Measurements from ENCODE around the gene PLCH1. TPM values are rescaled to one million over a fixed set of nuclear protein-coding genes. Genes with fewer than 3 reads are reported as not detected.

PLCH1 gene
- total and polyA plus RNA-seq, 5 donors = 1.1 to 6.3 (median 3.4) TPM

- H3K9me3 ChIP-seq (ENCODE audit: control insufficient read depth, low read length) = no peaks in the 10 kb centered on the region
- no peak overlapping the region for H3K4me3 ChIP-seq (ENCODE audit: low read length)
- no peaks in the 10 kb centered on the region for H3K4me1 ChIP-seq (ENCODE audit: control insufficient read depth, insufficient read depth, low read length)
- no peak for DNase-seq
- no peak overlapping the region for H3K27ac ChIP-seq (ENCODE audit: low read length)
- WGBS = 65% methylated on average over 1 of the region's 1 CpG
- intact Hi-C loops (cut with DNase I) = no loop called here
- no peak for ATAC-seq
- no peaks in the 10 kb centered on the region for H3K27me3 ChIP-seq (ENCODE audit: control insufficient read depth, insufficient read depth)
These were observed 184.3 kb downstream of the PLCH1 start for GRCh38 chr3:155560594-155560993.

DNA sequence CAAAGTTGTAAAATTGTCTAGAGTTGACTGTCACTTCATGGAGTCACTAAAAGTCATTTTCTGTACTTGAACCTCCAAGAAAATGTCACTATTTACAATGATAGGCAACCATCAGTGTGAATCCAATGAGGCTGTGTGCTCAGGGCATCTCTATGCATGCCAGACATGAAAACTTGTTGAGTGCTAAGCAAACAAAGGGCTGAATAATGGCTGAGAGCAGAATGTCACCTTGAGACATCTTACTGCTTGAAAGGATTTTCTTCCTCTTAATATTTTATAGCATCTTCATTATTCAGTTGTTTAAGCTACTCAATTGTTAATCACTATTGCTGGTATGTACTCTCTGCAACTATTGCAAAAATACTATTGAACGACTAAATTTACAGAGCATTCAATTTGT is 184.7 kb downstream of the PLCH1 start:
- 80% methylated on average over 1 of the region's 1 CpG for WGBS
- Histone ChIP-seq H3K27ac (ENCODE audit: low read length) (no peak overlapping the region), H3K4me3 (ENCODE audit: low read length) (no peak overlapping the region), H3K4me1 (ENCODE audit: control insufficient read depth, insufficient read depth, low read length) (no peaks in the 10 kb centered on the region), H3K9me3 (ENCODE audit: control insufficient read depth, low read length) (no peaks in the 10 kb centered on the region), H3K27me3 (ENCODE audit: control insufficient read depth, insufficient read depth) (no peaks in the 10 kb centered on the region)
- no peak for DNase-seq
- ATAC-seq = no peak
- intact Hi-C loops (cut with DNase I) = no loop called here

DNA sequence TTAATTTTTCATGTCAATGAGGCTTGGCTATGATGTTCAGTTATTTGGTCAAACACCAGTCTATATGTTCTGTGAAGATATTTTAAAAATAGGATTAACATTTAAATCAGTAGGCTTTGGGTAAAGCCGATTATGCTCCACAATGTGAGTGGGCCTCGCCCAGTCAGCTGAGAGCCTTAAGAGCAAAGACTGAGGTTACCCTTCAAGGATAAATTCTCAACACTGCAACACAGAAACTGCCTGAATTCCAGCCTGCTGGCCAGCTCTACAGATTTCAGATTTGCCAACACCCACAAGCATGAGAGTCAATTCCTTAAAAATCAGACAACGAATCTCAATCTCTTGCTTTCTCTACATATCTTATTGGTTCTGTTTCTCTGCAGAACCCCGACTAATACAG is 188.3 kb downstream of the PLCH1 start:
- WGBS = 58% methylated on average over 4 of the region's 4 CpGs
- intact Hi-C loops (cut with DNase I) = no loop called here

DNA sequence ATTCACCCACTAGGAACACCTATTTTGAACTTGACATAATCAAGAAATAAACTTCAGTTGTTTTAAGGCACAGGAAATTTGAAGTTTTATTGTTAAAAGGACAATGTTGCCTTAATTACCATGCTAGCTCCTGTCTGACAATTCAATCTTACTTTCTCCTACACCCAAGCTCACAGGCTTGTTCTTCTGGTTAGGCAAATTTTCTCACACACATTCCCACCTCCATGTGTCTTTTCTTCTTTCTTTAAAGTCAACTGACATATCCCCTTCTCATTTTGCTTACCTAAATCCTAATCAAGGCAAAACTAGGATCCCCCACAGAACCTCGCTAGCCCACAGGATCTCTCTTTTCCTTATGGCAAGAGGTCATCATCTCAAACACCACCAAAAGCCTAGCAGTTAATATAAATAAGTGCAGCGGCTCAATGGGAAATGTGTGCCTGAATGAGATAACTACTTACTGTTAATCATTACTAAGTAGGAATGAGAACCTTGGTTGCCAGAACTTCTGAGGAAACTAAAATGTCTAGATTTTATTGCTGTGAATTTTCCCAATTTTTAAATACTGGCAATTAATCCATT is 189.3 kb downstream of the PLCH1 start:
- Histone ChIP-seq H3K27ac (ENCODE audit: low read length) (no peak overlapping the region), H3K4me1 (ENCODE audit: control insufficient read depth, insufficient read depth, low read length) (no peaks in the 10 kb centered on the region), H3K4me3 (ENCODE audit: low read length) (no peak overlapping the region), H3K27me3 (ENCODE audit: control insufficient read depth, insufficient read depth) (no peaks in the 10 kb centered on the region), H3K9me3 (ENCODE audit: control insufficient read depth, low read length) (no peaks in the 10 kb centered on the region)
- no peak for DNase-seq
- intact Hi-C loops (cut with DNase I) = no loop called here
- WGBS = 66% methylated on average over 2 of the region's 2 CpGs
- no peak for ATAC-seq

More for the DNA sequence above, 188.3 kb downstream of the PLCH1 start:
- H3K27me3 ChIP-seq (ENCODE audit: control insufficient read depth, insufficient read depth) = no peaks in the 10 kb centered on the region
- no peaks in the 10 kb centered on the region for H3K9me3 ChIP-seq (ENCODE audit: control insufficient read depth, low read length)
- no peaks in the 10 kb centered on the region for H3K4me1 ChIP-seq (ENCODE audit: control insufficient read depth, insufficient read depth, low read length)
- H3K4me3 ChIP-seq (ENCODE audit: low read length) = no peak overlapping the region
- no peak overlapping the region for H3K27ac ChIP-seq (ENCODE audit: low read length)
- peak in 1 of 2 donors; percentile 45 for ATAC-seq
- DNase-seq = peak in 1 of 3 donors; percentile 63

DNA sequence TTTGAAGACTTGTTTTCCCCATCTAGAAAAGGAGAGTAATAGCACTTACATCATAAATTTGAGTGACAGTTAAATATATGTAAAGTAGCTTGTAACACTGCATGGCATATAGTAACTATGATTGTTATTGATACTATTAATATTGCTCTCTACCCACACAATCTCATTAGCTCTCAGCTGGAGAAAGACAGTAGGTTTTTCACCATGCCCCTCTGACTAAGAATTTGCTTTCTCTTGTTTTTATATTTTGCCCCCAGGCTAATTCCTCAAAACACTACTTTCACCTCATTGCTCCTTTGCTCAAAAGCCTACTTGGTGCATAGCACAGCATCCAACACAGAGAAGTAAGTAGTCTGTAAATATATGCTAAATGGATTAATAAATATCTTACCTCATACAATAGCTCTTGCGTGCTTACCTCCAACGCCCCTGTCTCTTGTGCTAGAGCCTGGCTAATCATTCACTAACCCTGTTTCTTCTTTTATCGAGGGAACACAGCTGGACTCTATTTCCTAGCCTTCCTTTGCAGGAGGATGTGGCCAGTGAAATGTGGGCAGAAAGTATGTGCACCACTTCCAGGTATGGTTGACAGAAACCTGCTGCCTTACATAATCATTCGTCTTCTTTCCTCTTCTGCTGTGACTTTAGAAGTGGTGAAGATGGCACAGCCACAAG is 190.0 kb downstream of the PLCH1 start:
- no peaks in the 10 kb centered on the region for H3K27me3 ChIP-seq (ENCODE audit: control insufficient read depth, insufficient read depth)
- intact Hi-C loops (cut with DNase I) = no loop called here
- H3K4me3 ChIP-seq (ENCODE audit: low read length) = no peak overlapping the region
- H3K9me3 ChIP-seq (ENCODE audit: control insufficient read depth, low read length) = no peaks in the 10 kb centered on the region
- no peak for ATAC-seq
- WGBS = 66% methylated on average over 4 of the region's 4 CpGs
- no peaks in the 10 kb centered on the region for H3K4me1 ChIP-seq (ENCODE audit: control insufficient read depth, insufficient read depth, low read length)
- H3K27ac ChIP-seq (ENCODE audit: low read length) = no peak overlapping the region
- no peak for DNase-seq

GRCh38 chr3:155553780-155554179 is 191.1 kb downstream of the PLCH1 start:
- no peaks in the 10 kb centered on the region for H3K9me3 ChIP-seq (ENCODE audit: control insufficient read depth, low read length)
- no peaks in the 10 kb centered on the region for H3K4me1 ChIP-seq (ENCODE audit: control insufficient read depth, insufficient read depth, low read length)
- no peak overlapping the region for H3K27ac ChIP-seq (ENCODE audit: low read length)
- 71% methylated on average over 4 of the region's 4 CpGs for WGBS
- ATAC-seq (no peak), DNase-seq (no peak)
- no peaks in the 10 kb centered on the region for H3K27me3 ChIP-seq (ENCODE audit: control insufficient read depth, insufficient read depth)
- H3K4me3 ChIP-seq (ENCODE audit: low read length) = no peak overlapping the region
- intact Hi-C loops (cut with DNase I) = no loop called here

DNA sequence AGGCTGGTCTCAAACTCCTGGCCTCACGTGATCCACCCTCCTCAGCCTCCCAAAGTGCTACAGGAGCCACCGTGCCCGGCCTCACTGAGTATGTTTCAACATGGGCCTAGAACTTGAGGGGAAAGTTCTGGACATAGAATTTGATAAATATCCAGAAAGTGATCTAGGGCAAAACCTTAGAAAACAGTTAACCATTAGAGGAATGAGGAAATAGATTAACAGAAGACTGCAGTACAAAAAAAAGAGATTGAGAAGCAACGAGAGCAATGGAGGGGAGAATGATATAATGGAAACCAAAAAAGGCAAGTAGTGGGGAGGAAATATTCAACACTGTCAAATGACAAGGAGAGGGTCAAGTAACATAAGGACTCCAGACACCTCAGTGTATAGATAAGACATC is 191.5 kb downstream of the PLCH1 start:
- intact Hi-C loops (cut with DNase I) = no loop called here
- DNase-seq (no peak), ATAC-seq (no peak)
- Histone ChIP-seq H3K27ac (ENCODE audit: low read length) (no peak overlapping the region), H3K4me3 (ENCODE audit: low read length) (no peak overlapping the region), H3K4me1 (ENCODE audit: control insufficient read depth, insufficient read depth, low read length) (no peaks in the 10 kb centered on the region), H3K27me3 (ENCODE audit: control insufficient read depth, insufficient read depth) (no peaks in the 10 kb centered on the region), H3K9me3 (ENCODE audit: control insufficient read depth, low read length) (no peaks in the 10 kb centered on the region)
- WGBS = 71% methylated on average over 4 of the region's 4 CpGs

GRCh38 chr3:155550391-155550790 is 194.5 kb downstream of the PLCH1 start:
- no peaks in the 10 kb centered on the region for H3K4me1 ChIP-seq (ENCODE audit: control insufficient read depth, insufficient read depth, low read length)
- H3K9me3 ChIP-seq (ENCODE audit: control insufficient read depth, low read length) = no peaks in the 10 kb centered on the region
- no peak for ATAC-seq
- H3K4me3 ChIP-seq (ENCODE audit: low read length) = no peak overlapping the region
- no peak for DNase-seq
- WGBS = 96% methylated on average over 3 of the region's 3 CpGs
- intact Hi-C loops (cut with DNase I) = no loop called here
- no peaks in the 10 kb centered on the region for H3K27me3 ChIP-seq (ENCODE audit: control insufficient read depth, insufficient read depth)
- no peak overlapping the region for H3K27ac ChIP-seq (ENCODE audit: low read length)

DNA sequence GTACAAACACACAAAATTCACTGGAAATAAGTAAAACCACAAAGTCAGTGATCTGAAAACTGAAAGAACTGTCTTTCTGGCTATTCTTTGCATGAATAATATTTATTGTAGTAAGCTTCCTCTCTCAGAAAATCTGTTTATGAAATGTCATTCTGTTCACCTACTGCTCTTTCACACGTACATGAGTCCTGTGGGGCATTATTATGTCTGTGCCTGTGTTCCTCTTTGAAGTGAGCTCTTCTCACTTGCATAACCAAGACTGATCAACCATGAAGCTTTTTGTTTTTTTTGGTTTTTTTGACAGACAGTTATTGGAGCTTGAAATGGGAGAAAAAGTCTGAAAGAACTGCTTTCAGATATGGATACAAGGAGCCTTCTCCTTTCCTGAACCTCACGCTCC is 195.8 kb downstream of the PLCH1 start:
- ATAC-seq (no peak), DNase-seq (no peak)
- H3K27ac ChIP-seq (ENCODE audit: low read length) = no peak overlapping the region
- intact Hi-C loops (cut with DNase I) = no loop called here
- H3K4me3 ChIP-seq (ENCODE audit: low read length) = no peak overlapping the region
- H3K27me3 ChIP-seq (ENCODE audit: control insufficient read depth, insufficient read depth) = no peaks in the 10 kb centered on the region
- no peaks in the 10 kb centered on the region for H3K4me1 ChIP-seq (ENCODE audit: control insufficient read depth, insufficient read depth, low read length)
- H3K9me3 ChIP-seq (ENCODE audit: control insufficient read depth, low read length) = no peaks in the 10 kb centered on the region
- 74% methylated on average over 2 of the region's 2 CpGs for WGBS

DNA sequence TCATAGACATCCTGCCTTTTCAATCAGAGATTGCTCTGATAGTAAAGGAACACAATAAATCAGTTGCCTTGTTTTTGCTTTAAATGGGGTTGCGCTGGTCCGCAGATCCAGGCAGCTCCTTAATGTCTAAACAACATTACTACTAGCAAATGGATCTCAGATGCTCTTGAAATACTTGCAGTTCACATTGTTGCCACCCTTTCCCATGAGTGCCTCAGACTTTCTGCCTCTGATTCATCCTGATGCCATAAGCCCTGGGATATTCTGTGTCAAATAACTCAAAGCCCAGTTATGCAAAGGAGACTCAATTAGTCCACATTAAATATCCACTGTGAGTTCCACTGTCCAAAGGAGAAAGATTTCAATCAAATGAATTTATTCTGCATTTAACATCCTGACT is 196.7 kb downstream of the PLCH1 start:
- H3K27ac ChIP-seq (ENCODE audit: low read length) = no peak overlapping the region
- no peaks in the 10 kb centered on the region for H3K27me3 ChIP-seq (ENCODE audit: control insufficient read depth, insufficient read depth)
- DNase-seq (no peak), ATAC-seq (no peak)
- H3K4me1 ChIP-seq (ENCODE audit: control insufficient read depth, insufficient read depth, low read length) = no peaks in the 10 kb centered on the region
- WGBS = 93% methylated on average over 2 of the region's 2 CpGs
- H3K9me3 ChIP-seq (ENCODE audit: control insufficient read depth, low read length) = no peaks in the 10 kb centered on the region
- intact Hi-C loops (cut with DNase I) = no loop called here
- no peak overlapping the region for H3K4me3 ChIP-seq (ENCODE audit: low read length)

DNA sequence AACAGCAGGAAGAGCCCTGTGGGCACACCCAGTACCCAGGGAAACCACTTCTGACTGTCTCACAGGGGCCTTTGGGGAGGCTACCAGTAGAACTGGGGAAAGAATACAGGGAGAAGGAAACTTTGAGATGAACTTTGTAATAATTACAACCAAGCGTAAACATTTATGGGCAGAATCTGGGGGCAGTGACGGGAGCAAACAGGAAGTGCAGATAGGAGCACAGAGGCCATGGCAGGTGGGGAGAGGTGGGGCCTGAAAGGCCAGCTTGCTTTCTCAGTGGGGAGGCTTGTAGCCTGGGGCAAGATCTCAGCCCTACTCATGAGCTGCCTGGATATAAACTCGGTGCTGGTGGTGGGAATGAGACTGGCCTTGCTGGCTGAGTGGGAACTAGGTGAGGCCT is 209.8 kb downstream of the PLCH1 start:
- Histone ChIP-seq H3K27ac (ENCODE audit: low read length) (no peak overlapping the region), H3K4me3 (ENCODE audit: low read length) (no peak overlapping the region), H3K4me1 (ENCODE audit: control insufficient read depth, insufficient read depth, low read length) (no peaks in the 10 kb centered on the region), H3K27me3 (ENCODE audit: control insufficient read depth, insufficient read depth) (no peaks in the 10 kb centered on the region), H3K9me3 (ENCODE audit: control insufficient read depth, low read length) (no peaks in the 10 kb centered on the region)
- intact Hi-C loops (cut with DNase I) = no loop called here
- ATAC-seq (no peak), DNase-seq (peak in 1 of 3 donors; percentile 28)
- WGBS = 86% methylated on average over 3 of the region's 3 CpGs

DNA sequence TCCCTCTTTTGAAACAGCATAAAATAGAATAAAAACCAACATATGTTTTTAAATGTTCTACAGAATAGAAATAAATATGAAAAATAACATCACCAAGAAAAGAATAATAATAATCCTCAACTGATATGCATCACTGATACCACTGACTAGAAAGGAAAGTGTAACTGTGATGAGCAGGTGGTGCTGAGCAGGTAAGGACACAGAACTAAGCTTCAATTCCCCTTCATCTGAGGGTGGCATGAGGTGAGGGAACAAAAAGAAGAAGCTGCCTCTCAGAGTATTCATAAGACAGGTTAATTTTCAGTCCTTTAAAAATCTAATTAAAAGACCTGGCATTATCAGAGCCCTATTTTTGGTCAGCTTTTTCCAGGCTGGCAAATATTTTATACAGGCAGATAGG is 216.3 kb downstream of the PLCH1 start:
- H3K4me3 ChIP-seq (ENCODE audit: low read length) = no peak overlapping the region
- H3K27ac ChIP-seq (ENCODE audit: low read length) = no peak overlapping the region
- no peaks in the 10 kb centered on the region for H3K4me1 ChIP-seq (ENCODE audit: control insufficient read depth, insufficient read depth, low read length)
- intact Hi-C loops (cut with DNase I) = no loop called here
- ATAC-seq = no peak
- no peak for DNase-seq
- H3K27me3 ChIP-seq (ENCODE audit: control insufficient read depth, insufficient read depth) = no peaks in the 10 kb centered on the region
- H3K9me3 ChIP-seq (ENCODE audit: control insufficient read depth, low read length) = no peaks in the 10 kb centered on the region

Measured in right cardiac atrium (tissue), 5 donors.